Renal cortex interstitium (tissue), 11 donors: Measurements from ENCODE around the gene BMPER. TPM values are rescaled to one million over a fixed set of nuclear protein-coding genes. Genes with fewer than 3 reads are reported as not detected.

Source experiments
- DNase-seq, 11 donors: peaks; one replicate each; pipeline ENCODE4 v3.0.0-alpha.2; 2013; ENCODE audit warnings: low read depth in 9 of 11, low spot score in 4 of 11; ENCODE audit errors: extremely low read depth in 1 of 11
- polyA plus RNA-seq, 3 donors: library from polyadenylated mRNA; unstranded; fragments of 120-200 nt; gene quantifications; one replicate each; pipeline ENCODE4 v1.2.1, GENCODE V29; 2013; ENCODE audit not compliant: insufficient read length in 3 of 3

Gene BMPER
- polyA plus RNA-seq, 3 donors, result 18.9 to 29.1 (median 24.7) TPM

DNA sequence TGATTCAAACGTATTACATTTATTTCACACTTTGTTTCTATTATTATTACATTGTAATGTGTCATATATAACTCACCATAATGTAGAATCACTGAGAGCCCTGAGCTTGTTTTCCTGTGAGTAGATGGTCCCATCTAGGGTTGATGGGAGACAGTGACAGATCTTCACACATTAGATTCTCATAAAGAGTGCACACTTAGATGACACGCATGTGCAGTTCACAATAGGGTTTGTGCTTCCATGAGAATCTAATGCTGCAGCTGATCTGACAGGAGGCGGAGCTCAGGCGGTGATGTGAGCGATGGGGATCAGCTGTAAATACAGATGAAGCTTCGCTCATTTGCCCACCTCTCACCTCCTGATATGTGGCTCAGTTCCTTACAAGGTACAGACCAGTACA lies 36.1 kb downstream of the BMPER start:
- no peak for DNase-seq

DNA sequence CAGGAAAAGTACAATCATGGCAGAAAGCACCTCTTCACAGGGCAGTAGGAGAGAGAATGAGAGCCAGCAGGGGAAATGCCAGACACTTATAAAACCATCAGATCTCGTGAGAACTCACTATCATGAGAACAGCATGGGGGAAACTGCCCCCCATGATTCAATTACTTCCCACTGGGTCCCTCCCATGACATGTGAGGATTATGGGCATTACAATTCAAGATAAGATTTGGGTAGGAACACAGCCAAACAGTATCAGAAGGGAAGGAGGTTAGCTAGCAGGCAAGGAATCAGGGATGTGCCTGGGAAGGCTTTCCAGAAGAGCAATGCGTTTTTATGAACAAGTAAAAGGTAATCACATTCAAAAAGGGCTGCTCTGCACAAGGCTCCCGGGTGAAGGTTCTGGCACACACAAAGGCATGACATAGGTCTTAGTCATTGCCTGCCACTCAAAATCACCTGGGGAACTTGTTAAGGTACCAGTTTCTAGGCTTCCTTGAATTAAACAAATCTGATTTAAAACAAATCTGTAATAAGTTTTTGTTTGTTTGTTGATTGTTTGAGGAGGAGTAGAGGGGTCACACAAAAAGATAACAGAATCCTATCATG lies 40.9 kb downstream of the BMPER start:
- no peak for DNase-seq

DNA sequence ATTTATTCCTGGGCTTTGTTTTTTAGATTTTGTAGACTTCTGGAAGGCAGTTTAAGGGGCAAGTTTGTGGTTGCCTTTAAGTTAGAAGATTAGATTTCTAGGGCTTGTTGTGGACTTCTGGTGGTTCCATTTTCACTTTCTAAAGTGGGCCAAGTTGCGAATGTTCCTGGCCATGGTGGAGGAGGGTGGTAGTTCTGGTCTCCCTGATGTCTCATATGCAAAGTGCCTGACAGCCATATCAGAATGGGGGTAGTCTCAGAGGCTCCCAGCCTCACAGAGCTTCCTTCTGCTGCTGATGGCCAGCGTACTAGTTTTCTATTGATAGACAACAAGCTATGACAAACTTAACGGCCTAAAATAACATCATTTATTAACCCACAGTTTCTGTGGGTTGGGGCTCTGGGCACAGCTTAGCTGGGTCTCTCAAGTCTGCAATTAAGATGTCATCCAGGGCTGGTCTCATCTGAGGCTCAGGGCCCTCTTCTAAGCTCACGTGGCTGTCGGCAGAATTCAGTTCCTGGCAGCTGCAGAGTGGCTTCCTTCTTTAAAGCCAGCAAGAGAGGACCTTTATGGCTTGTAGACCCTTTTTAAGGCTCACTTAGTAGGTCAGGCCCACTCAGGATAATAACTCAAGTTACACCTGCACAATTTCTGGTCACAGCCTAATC lies 44.8 kb downstream of the BMPER start:
- DNase-seq, result no peak

DNA sequence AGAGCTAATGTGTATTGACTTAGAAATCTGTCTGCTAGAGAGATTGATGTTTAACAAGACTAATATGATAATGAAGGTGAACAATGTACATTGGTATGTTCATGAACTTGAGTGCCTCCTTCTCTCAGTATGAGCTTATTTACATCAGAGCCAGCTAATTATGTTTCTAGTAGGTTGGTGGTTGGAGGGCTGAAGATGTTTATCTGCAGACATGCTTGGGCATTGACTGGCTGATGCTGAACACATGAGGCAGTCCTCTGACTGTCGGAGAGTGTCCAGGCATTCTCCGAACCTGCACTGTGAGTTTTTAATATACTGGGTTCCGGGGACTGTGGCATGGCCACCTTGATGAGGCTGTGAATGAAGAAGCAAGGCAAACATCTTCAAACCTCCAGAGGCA lies 47.5 kb downstream of the BMPER start:
- DNase-seq, result no peak

DNA sequence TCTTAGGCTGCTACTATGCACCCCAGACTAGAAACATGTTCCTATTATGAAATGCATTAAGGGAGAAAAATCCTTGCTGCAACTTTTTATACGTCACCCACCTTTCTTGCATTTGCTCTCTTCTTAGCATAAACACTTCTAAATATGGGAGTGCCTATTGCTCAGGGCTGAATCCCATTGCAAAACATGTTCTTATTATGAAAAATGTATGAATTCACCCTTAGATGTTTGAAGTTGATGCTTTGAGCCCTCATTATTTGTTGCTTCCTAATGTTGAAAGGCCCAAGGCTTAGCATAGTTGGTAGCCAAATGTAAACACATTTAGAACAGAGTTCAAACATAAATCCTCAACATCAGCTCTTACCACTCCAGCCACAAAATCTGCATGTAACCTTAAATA lies 52.8 kb downstream of the BMPER start:
- DNase-seq, result no peak

DNA sequence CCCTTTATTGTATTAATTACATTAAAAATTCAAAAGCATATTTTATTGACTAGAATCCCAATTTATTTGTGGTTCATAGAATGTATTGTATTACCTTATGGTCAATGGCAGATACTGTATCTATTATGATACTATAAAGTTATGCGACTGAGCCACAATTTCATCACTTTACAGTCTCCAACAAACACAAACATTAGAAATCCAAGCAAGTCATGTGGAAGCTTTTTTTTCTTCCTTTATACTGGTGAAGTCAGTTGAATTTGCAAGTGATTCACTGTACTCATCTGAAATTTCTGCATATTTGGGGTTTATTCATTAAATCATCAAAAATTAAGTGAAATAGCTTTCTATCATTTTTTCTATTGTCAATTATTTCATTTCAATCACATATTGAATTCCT lies 54.3 kb downstream of the BMPER start:
- no peak for DNase-seq

DNA sequence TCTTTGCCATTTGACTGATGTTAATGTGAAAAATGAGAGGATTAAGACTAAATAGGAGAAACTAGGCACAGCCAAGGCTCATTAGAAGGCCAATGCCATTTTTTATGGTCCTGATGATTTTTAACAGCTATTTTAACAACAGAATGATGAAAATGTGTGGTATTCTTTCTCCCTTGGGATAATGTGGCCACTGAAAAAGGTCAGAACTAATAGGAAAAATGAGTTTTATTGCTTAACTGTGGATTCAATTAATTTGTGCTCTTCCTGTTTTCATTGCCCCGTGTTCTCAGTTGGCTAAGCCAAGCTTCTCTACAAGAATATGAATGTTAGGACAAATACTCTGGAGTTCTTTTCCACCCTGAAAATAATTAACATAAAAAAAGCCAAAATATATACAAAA lies 56.6 kb downstream of the BMPER start:
- DNase-seq, result no peak

DNA sequence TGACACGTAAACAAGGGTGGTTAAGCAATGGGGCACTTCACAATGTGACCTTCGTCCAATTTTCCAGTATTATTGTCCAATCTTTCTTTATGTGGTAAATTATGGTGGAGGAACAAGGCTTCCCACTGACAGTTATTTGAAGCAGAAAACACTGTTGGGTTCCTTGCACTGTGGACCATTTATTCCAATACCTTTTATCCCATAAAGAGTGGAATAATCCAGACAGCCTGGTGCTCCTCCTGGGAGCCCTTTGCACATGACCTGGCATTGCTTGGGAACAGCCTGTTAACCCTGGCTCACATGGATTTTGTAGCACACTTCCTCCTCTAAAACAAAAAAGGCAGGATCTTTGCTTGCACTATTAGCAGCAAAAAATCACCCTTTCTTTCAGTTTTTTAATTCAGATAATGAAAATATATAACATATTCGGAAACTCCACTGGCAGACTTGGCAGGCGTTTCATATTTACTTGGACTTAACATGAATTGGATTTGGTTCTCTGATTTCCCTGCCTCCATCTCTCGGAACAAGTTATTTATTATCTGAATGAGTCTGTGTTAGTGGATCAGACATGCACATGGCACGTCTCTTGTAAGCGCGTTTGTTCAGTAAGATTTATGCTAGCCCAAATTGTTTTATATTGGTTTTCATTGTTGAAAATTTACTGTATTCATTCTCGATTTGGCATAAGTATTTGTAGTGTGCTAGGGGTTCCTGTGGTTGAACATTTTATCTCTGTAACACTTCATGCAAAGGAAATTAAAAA lies 59.3 kb downstream of the BMPER start:
- DNase-seq, result peak in 7 of 11 donors; percentile 8 to 32 (median 13)

DNA sequence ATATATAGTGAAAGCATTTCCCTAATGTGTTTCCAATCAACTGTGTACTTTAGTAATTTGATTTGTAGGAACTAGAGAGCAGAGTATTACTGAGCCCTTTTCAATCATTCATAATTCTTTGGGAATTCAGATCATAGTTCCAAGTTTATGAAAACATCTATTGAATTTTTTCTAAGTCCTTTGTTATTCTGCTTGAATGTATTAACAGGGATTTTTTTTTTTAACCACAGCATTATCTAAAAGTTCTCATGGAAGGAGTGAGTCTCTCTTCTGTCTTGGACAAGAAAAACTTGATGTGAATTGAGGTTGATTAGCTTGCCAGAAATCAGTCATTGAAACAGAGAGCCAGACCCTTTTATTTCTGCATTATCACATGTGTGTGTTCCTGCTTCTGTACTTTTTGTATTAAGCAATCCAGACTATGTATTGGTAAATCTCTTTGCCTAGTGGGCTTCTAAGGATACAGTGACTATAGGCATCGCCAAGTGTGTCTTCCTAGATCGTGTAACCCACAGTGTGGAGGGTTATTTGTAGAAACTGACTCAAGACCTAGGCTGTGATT lies 59.9 kb downstream of the BMPER start:
- DNase-seq, result peak in 2 of 11 donors; percentile 5 to 7

DNA sequence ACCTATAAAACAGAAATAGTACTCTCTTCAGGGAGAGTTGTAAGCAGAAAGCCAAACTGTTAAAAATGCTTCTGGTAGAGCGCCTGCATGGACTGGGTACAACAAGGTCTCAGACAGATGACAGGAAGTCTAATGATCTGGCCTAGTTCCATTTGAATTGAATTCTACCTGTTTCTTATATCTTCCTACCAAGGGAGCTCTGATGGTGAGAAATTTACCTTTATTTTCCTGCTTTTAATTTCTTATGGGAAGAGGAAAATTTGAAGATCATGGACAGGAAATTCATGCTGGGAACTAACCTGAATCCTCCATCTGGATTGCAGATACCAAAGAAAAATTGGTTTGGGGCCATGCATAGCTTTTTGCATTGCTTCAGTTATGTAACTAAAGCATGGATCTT lies 63.3 kb downstream of the BMPER start:
- DNase-seq, result no peak

DNA sequence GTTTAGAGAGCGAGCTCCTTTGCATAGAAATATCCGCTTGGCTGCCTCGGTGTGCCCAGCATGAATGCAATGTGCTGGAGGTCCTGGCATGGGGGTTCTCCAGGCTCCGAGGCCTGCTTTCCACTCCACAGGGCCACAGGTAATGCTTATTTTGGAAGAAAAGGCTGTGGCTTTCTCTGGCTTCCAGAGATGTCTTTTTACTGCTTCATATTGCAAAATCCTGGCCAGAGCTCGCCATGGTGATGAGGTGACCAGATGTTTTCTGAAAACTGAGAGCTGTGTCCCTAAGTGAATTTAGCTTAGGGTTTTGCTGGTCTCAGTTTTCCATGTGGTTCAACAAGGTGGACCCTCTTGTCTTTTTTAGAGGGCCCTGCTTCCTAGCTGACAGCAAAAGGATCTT lies 65.2 kb downstream of the BMPER start:
- DNase-seq, result no peak

DNA sequence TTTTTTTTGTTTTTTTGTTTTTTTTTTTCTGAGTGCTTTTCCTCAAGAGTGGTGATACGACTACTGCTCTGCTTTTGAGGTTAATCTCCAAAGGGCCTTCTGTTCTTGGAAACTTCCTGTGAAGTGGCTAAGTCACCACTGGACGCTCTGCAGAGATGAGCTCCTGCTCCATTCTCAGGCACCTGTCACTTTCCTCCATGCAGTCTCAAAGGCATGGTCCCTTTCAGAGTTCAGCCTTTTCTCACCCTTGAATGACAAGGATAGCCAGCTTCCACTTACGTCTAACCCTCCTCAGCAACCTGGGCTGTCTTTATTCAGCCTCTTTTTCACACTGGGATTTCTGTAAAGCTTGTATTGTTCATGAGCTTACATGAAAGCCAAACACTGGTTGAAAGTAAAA lies 65.8 kb downstream of the BMPER start:
- DNase-seq, result no peak

DNA sequence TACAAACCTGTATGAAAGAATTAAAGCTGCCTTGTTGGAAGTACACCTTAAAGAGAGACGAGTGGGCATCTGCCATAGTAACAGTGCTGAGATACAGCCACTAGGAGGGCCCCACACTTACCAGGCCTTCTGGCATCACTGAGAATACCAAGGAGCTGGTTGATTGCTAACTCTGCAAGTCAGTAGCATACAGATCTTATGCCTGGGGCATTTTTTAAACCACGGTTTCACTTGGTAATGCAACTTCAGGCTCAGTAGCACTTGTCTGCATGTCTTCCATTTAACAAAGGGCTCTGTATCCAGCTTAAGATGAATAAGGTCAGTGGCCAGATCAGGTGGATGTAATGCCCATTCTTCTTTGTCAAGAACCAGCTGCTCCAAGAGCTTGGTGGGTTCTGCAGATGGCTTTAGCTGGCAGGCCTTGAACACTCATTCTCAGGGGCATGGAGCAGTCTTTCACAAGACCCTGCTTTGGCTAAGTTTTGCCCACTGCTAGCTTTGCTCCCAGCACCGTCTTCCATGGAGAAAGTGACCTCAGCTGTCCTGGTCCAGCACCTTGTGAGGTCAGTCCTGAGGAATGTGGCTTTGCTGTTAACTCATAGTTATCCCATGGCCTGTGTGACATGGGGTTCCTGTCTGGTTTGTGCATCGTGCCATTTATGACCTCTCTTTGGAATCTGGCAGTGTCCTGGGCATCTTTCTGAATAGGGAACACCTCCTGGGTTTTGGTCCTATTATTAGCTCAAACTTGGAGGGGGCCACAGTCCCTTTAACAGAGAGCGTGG lies 68.1 kb downstream of the BMPER start:
- DNase-seq, result no peak

DNA sequence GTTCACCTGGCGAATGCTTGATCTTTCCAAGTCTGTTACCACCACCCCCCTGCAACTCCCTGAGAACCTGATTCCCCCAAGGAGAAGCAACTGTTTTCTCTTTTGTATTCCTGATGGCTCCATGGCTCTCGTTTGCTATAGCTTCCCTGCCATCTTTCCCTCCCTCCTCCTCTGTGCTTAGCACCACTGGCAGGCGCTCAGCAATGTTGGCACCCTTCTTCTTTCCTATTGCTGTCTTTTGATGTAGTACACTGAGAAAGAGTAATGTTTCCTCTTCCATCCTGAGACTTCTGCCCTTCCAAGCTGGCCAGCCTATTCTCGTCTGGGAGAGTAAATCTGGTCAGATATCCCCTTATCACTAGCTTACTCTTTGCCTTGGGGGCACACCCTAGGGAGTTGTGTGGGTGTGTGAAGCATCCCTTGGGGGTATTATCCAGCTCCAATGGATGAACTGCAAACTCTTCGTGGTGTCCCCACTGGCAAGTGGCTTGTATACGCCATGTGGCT lies 74.0 kb downstream of the BMPER start:
- no peak for DNase-seq

DNA sequence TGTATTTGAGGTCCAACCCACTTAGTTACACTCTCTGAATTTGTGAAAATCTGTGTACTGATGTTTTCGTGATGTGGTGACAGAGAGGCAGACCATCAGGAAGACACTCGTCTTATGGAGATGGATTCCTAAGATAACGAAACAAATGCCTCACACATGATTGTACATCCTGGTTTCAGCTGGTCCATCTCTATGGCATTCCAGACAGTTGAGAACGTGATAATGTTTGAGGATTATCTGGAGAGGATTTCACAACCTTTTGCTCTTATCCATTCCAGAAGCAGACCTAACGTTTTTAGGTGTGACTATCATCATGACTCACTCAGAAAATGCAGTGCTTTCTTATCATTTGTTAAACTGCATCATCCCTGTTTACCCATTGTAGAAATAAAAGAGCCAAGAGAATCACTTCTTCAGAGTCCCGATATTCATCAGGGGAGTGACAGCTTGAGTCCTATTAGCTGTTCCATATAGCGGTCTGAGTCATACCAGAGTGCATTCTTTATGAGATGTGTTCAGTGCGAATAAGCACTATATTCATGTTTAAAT lies 74.5 kb downstream of the BMPER start:
- DNase-seq, result no peak

DNA sequence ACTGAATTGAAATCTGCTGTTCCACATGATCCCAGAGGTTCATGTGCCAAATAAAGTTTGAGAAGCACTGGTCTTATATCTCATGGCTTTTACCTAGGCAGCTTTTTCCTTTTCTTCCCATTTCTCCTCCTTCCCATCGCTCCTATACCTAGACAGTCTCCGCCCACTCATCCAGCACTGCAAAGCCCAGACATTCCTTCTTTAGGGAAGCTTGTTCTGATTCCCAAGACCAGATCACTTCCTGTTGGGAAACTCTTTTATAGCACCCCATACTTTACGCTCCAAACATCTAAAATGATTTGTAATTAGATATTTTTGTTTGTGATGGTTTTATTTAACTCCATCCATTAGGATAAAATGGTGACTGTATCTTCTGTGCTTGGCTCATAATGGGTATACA lies 75.9 kb downstream of the BMPER start:
- no peak for DNase-seq

DNA sequence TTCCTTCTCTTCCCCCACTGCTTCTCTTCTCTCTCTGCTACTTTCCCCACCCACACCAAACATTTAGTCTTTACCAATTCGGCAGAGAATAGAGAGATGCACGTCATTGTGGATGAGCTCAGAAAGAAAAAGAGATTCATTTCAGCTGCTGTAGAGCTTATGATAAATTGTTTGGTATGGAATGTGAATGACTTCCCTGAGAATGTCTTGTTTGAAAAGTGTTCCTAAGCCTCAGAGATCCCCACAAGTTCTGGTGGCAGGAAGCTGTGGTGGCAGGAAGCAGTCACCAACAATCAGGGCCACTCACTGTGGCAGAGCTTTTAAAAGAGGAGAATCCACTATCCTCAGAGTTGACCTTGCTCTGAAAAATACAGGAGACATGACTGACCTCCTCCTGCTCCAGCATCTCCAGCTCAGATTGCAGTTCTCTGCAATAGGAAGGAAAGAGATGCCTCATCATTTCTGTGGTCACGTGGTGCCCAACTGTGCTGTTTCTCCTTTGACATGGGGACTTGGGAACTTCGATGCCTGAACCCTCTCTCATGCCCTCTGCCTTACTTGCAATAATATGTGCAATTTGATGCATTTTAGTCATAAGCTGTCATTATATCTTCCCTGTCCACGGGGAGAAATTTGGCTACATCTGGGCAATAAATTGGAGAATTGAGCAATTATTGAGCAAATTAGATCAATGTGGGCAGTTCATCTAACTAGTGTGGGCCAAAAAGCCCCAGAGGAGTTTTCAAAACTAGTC lies 76.5 kb downstream of the BMPER start:
- no peak for DNase-seq

DNA sequence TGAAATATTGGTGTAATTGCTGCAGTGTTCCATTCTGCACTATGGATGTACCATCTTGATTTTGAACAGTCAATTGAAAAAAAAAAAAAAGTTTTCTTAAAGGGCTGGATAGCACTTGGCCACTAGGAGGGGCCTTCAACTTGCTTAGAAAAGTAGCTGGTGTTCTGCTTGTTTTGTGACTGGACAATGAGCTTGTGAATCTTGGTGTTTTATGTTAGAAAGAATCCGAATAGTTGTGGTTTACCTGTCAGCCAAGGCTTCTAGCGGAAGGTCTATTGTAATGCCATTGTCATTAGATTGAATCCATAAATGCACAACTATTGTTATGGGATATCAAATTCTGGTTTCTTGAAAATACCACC lies 77.1 kb downstream of the BMPER start:
- DNase-seq, result no peak
